Embryonic facial prominence (tissue), 1 donor: Measurements from ENCODE around the gene SLC39A3.

Experiments
- DNase-seq: peaks from one replicate; pipeline ENCODE4 v3.0.0-alpha.2; 2016; ENCODE audit errors: extremely low spot score

The SLC39A3 gene

GRCh38 chr19:2768365-2769132, 28.7 kb upstream of the SLC39A3 start:
- DNase-seq = no peak

- DNase-seq = no peak
Observed at GRCh38 chr19:2767688-2768087, 27.9 kb upstream of the SLC39A3 start.

- no peak for DNase-seq
Observed at GRCh38 chr19:2766594-2767372, 27.0 kb upstream of the SLC39A3 start.

GRCh38 chr19:2765376-2765775, 25.6 kb upstream of the SLC39A3 start:
- no peak for DNase-seq

- DNase-seq = no peak
Observed at GRCh38 chr19:2764945-2765344, 25.1 kb upstream of the SLC39A3 start.

- no peak for DNase-seq
Observed at GRCh38 chr19:2763687-2764086, 23.9 kb upstream of the SLC39A3 start.

GRCh38 chr19:2762783-2763496, 23.1 kb upstream of the SLC39A3 start:
- no peak for DNase-seq

GRCh38 chr19:2761876-2762782, 22.3 kb upstream of the SLC39A3 start:
- DNase-seq = no peak

- DNase-seq = no peak
Observed at GRCh38 chr19:2761309-2761677, 21.5 kb upstream of the SLC39A3 start.

GRCh38 chr19:2759965-2760364, 20.1 kb upstream of the SLC39A3 start:
- DNase-seq = no peak

- DNase-seq = no peak
Observed at GRCh38 chr19:2759362-2759761, 19.5 kb upstream of the SLC39A3 start.

GRCh38 chr19:2758601-2759313, 18.9 kb upstream of the SLC39A3 start:
- no peak for DNase-seq

- no peak for DNase-seq
Observed at GRCh38 chr19:2756921-2757881, 17.4 kb upstream of the SLC39A3 start.

- DNase-seq = no peak
Observed at GRCh38 chr19:2756477-2756876, 16.7 kb upstream of the SLC39A3 start.

- DNase-seq = no peak
Observed at GRCh38 chr19:2755811-2756210, 16.0 kb upstream of the SLC39A3 start.

GRCh38 chr19:2755448-2755705, 15.6 kb upstream of the SLC39A3 start:
- DNase-seq = no peak

- no peak for DNase-seq
Observed at GRCh38 chr19:2754659-2755447, 15.0 kb upstream of the SLC39A3 start.

GRCh38 chr19:2751438-2751830, 11.6 kb upstream of the SLC39A3 start:
- no peak for DNase-seq

- no peak for DNase-seq
Observed at GRCh38 chr19:2750808-2751437, 11.1 kb upstream of the SLC39A3 start.
